ENCODE data around the gene UNKL.

GRCh38 chr16:1412847-1413246 lies 1.7 kb downstream of the UNKL start:
- TF ChIP-seq CTCF (IDR thresholded peaks at IDR 0.05) (no peak), ZFX (IDR thresholded peaks at IDR 0.05; ENCODE audit: borderline replicate concordance) (no peak)

All from 22Rv1 (cell line).